HEK293 (cell line): ENCODE results near the gene CHKA.

Experiments used
- CTCF ChIA-PET: fragments of 350-600 bp; formaldehyde crosslinking; extraction: SDS; loops from one replicate; lab custom pipeline; 2021; ENCODE audit warnings: antibody characterized with exemption; lab: Yijun Ruan, JAX
- POLR2A ChIA-PET: fragments of 300-600 bp; formaldehyde crosslinking; extraction: SDS; loops from one replicate; lab custom pipeline; 2020; ENCODE audit warnings: antibody characterized with exemption, inconsistent platforms; lab: Yijun Ruan, JAX
- H3K27ac ChIP-seq: fragments of 200-500 bp; sonication (Bioruptor generic); 2 replicates; pipeline ENCODE4 v1.5.1; 2014; ENCODE audit warnings: low read depth, low read length, control low read depth, inconsistent platforms; ENCODE audit errors: extremely low read depth
- H3K36me3 ChIP-seq, 2 experiments: fragments of 200-500 bp in 1 of 2; sonication (Bioruptor generic) in 1 of 2; 1 replicate in 1 of 2; 2 replicates in 1 of 2; pipeline ENCODE4 v1.5.1; 2014 to 2017; ENCODE audit warnings: inconsistent platforms in 2 of 2, low read length in 2 of 2; ENCODE audit not compliant: control insufficient read depth in 2 of 2, insufficient read depth in 1 of 2
- H3K4me1 ChIP-seq: fragments of 200-500 bp; sonication (Bioruptor generic); 2 replicates; pipeline ENCODE4 v1.5.1; 2014; ENCODE audit warnings: mild to moderate bottlenecking, low read length, inconsistent platforms; ENCODE audit not compliant: control insufficient read depth, insufficient read depth
- H3K4me3 ChIP-seq: 2 replicates; pipeline ENCODE4 v1.5.1; 2011; ENCODE audit warnings: low read depth, mild to moderate bottlenecking, control low read depth, low read length, moderate library complexity
- H3K9me3 ChIP-seq: fragments of 200-500 bp; sonication (Bioruptor generic); 2 replicates; pipeline ENCODE4 v1.5.1; 2014; ENCODE audit warnings: low read depth, low read length, inconsistent platforms; ENCODE audit not compliant: control insufficient read depth, insufficient read depth
- KLF16 ChIP-seq: fragments of 450-650 bp; formaldehyde crosslinking; IDR thresholded peaks from 2 replicates; pipeline ENCODE4 v1.5.1; 2017; ENCODE audit warnings: missing biosample characterization, missing genetic modification characterization
- KLF17 ChIP-seq: fragments of 450-650 bp; formaldehyde crosslinking; IDR thresholded peaks from 2 replicates; pipeline ENCODE4 v1.5.1; 2016; ENCODE audit warnings: missing biosample characterization, missing genetic modification characterization
- MZF1 ChIP-seq: fragments of 450-650 bp; formaldehyde crosslinking; IDR thresholded peaks from 2 replicates; pipeline ENCODE4 v1.5.1; 2017; ENCODE audit warnings: missing biosample characterization, missing genetic modification characterization, borderline replicate concordance
- SP7 ChIP-seq: fragments of 450-650 bp; formaldehyde crosslinking; IDR thresholded peaks from 2 replicates; pipeline ENCODE4 v1.5.1; 2016; ENCODE audit warnings: missing biosample characterization, missing genetic modification characterization
- YY1 ChIP-seq: fragments of 450-650 bp; formaldehyde crosslinking; IDR thresholded peaks from 2 replicates; pipeline ENCODE4 v1.5.1; 2018; ENCODE audit warnings: missing biosample characterization, missing genetic modification characterization
- ZBTB10 ChIP-seq: fragments of 450-650 bp; formaldehyde crosslinking; IDR thresholded peaks from 2 replicates; pipeline ENCODE4 v1.5.1; 2016; ENCODE audit warnings: missing biosample characterization, missing genetic modification characterization
- ZBTB44 ChIP-seq: fragments of 450-650 bp; IDR thresholded peaks from 2 replicates; pipeline ENCODE4 v1.5.1; 2018; ENCODE audit warnings: missing biosample characterization, mild to moderate bottlenecking, missing genetic modification characterization
- ZNF211 ChIP-seq: fragments of 450-650 bp; formaldehyde crosslinking; IDR thresholded peaks from 2 replicates; pipeline ENCODE4 v1.5.1; 2016; ENCODE audit warnings: low read depth, missing biosample characterization, missing genetic modification characterization
- ZNF266 ChIP-seq: fragments of 450-650 bp; formaldehyde crosslinking; IDR thresholded peaks from 2 replicates; pipeline ENCODE4 v1.5.1; 2016; ENCODE audit warnings: missing biosample characterization, missing genetic modification characterization, low read depth
- ZNF37A ChIP-seq: fragments of 450-650 bp; IDR thresholded peaks from 2 replicates; pipeline ENCODE4 v1.5.1; 2018; ENCODE audit warnings: missing biosample characterization, missing genetic modification characterization
- ZNF513 ChIP-seq: fragments of 450-650 bp; IDR thresholded peaks from 2 replicates; pipeline ENCODE4 v1.5.1; 2018; ENCODE audit warnings: missing biosample characterization, missing genetic modification characterization
- ZSCAN18 ChIP-seq: fragments of 450-650 bp; formaldehyde crosslinking; IDR thresholded peaks from 2 replicates; pipeline ENCODE4 v1.5.1; 2016; ENCODE audit warnings: missing biosample characterization, missing genetic modification characterization

CHKA gene

GRCh38 chr11:68056317-68057285 is 64.6 kb downstream of the CHKA start (continued):
- no peak for TF ChIP-seq ZBTB44 (tag by site-specific recombination)
- no peak for TF ChIP-seq ZNF211
- no peak for TF ChIP-seq MZF1 (tag by site-specific recombination)
- no peak for TF ChIP-seq SP7 (tag by site-specific recombination)
- TF ChIP-seq ZSCAN18, result no peak
- no peak for TF ChIP-seq YY1 (tag by site-specific recombination)
- no peak for TF ChIP-seq ZBTB10 (tag by site-specific recombination)
- no peak for TF ChIP-seq ZNF266

GRCh38 chr11:68053981-68054812 is 67.0 kb downstream of the CHKA start:
- H3K27ac ChIP-seq, result no peak overlapping the region
- no peaks in the 10 kb centered on the region for H3K9me3 ChIP-seq
- CTCF ChIA-PET, result no interaction called here
- POLR2A ChIA-PET, result no interaction called here
- H3K4me3 ChIP-seq, result no peak overlapping the region
- peaks cover 0 to 42% of the 10 kb centered on the region in 2 experiments; a peak in 2 of 3 replicates for H3K36me3 ChIP-seq
- no peaks in the 10 kb centered on the region for H3K4me1 ChIP-seq
- TF ChIP-seq ZNF513 (no peak), ZNF37A (no peak), KLF17 (tag by site-specific recombination) (no peak), KLF16 (no peak)
